Neutrophil (primary cell): ENCODE data around the gene STIM1.

Source experiments
- H3K27ac ChIP-seq: fragments of 200-600 bp; sonication (generic); 2 replicates; pipeline ENCODE4 v1.5.1; 2016; ENCODE audit warnings: mild to moderate bottlenecking, moderate library complexity
- H3K27me3 ChIP-seq: fragments of 200-600 bp; sonication (generic); 2 replicates; pipeline ENCODE4 v1.6.0; 2016; ENCODE audit warnings: mild to moderate bottlenecking
- H3K36me3 ChIP-seq: fragments of 200-600 bp; sonication (generic); 2 replicates; pipeline ENCODE4 v1.5.1; 2017
- H3K4me1 ChIP-seq, 2 experiments: fragments of 200-600 bp in 1 of 2; sonication (generic) in 1 of 2; 1 replicate in 1 of 2; 2 replicates in 1 of 2; pipeline versions ENCODE4 v1.5.1 to v1.6.1; 2013 to 2016; ENCODE audit warnings: low read depth in 1 of 2, low read length in 1 of 2, mild to moderate bottlenecking in 1 of 2, moderate library complexity in 1 of 2; ENCODE audit not compliant: control insufficient read depth in 1 of 2, insufficient read depth in 1 of 2
- H3K4me3 ChIP-seq, 2 experiments: fragments of 200-600 bp in 1 of 2; sonication (generic) in 1 of 2; 1 replicate in 1 of 2; 2 replicates in 1 of 2; pipeline ENCODE4 v1.5.1; 2013 to 2016; ENCODE audit warnings: low read depth in 1 of 2, low read length in 1 of 2, mild to moderate bottlenecking in 1 of 2, moderate library complexity in 1 of 2
- H3K9me3 ChIP-seq: fragments of 200-600 bp; sonication (generic); 2 replicates; pipeline ENCODE4 v1.5.1; 2016
- TF ChIP-seq, protein P1 (sequence below): fragments of 200-600 bp; sonication (generic); IDR thresholded peaks from 2 replicates; pipeline ENCODE4 v1.5.1; 2016; ENCODE audit warnings: antibody characterized with exemption

STIM1 gene

DNA sequence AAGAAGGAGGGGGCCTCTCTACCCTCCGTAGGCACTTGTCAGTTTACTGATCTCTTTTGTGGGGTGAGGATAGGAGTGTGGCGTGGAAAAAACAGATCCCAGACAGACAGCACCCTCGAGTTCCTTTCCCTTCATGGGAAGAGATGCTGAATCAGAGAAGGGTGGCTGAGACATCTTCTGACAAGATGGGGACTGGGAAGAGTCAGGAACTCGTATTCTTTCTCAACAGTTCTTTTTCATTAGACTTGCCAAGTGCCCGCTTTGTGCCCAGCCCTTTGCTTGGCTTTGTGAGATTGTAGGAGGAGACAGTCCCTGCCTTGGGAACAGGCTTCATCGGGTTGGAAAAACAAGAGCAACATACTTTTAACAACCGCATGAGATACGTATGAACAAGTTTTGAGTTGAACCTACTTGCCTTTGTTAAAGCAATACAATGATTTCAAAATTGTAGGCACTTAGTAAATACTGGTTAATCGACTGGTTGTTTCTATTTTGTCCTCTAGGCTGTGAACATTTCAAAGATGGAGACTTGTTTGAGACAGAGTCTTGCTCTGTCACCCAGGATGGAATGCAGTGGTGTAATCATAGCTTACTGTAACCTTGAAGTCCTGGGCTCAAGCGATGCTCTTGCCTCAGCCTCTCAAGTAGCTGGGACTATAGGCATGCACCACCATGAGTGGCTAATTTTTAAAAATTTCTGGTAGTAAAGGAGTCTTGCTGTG is 240.2 kb downstream of the STIM1 start:
- TF ChIP-seq, protein P1, sequence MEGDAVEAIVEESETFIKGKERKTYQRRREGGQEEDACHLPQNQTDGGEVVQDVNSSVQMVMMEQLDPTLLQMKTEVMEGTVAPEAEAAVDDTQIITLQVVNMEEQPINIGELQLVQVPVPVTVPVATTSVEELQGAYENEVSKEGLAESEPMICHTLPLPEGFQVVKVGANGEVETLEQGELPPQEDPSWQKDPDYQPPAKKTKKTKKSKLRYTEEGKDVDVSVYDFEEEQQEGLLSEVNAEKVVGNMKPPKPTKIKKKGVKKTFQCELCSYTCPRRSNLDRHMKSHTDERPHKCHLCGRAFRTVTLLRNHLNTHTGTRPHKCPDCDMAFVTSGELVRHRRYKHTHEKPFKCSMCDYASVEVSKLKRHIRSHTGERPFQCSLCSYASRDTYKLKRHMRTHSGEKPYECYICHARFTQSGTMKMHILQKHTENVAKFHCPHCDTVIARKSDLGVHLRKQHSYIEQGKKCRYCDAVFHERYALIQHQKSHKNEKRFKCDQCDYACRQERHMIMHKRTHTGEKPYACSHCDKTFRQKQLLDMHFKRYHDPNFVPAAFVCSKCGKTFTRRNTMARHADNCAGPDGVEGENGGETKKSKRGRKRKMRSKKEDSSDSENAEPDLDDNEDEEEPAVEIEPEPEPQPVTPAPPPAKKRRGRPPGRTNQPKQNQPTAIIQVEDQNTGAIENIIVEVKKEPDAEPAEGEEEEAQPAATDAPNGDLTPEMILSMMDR, result no peak
- Histone ChIP-seq H3K27me3 (no peaks in the 10 kb centered on the region), H3K9me3 (no peaks in the 10 kb centered on the region), H3K27ac (peak overlapping the region; percentile 71), H3K4me3 (peak overlapping the region; percentile 63 to 82), H3K36me3 (peaks cover 19% of the 10 kb centered on the region), H3K4me1 (peaks cover 17 to 20% of the 10 kb centered on the region in 2 experiments)

DNA sequence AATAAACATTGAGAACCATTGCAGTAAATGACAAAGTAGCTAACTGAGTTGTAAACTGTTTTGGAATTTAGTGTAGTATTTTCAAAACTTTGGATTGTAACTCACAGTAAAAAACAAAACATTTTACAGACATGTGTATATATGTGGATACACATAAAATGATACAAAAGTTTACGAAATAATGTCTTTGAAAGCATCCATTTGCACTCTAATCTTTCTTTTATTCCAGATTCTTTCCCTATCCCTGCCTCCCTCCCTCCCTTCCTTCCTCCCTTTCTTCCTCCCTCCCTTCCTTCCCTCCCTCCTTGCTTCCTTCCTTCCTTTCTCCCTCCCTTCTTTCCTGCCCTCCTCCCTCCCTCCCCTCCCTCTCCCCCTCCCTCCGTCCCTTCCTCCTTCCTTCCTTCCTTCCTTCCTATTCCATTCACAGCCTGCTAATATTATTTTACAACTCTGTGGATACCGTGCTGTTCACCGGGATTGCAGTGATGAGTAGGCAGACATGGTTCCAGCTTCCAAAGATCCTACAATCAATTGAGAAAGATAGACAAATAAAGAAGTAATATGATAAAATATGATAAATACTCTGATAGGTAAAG is 242.7 kb downstream of the STIM1 start:
- Histone ChIP-seq H3K27ac (no peak overlapping the region), H3K36me3 (no peaks in the 10 kb centered on the region), H3K27me3 (no peaks in the 10 kb centered on the region), H3K4me3 (no peak overlapping the region), H3K9me3 (no peaks in the 10 kb centered on the region), H3K4me1 (peaks cover 17 to 20% of the 10 kb centered on the region in 2 experiments)
- TF ChIP-seq, protein P1, result no peak

DNA sequence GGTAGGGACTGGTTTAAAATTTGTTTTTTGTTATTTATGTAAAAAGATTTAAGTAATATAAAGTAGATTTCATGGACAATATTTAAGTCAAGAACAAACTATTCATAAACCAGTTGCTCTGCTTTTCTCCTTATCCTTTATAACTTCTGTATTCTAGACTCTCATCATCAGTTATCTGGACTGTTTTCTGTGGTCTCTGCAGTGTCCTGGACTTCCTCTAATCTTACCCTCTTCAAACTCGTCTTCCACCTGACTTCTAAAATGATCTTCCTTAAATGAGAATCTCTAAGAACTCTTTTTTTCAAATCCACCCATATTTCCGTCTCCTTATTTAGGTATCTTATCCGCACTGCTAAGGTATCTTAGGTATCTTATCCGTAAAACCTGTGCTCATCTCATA is 247.2 kb downstream of the STIM1 start:
- no peak overlapping the region for H3K27ac ChIP-seq
- H3K4me3 ChIP-seq, result no peak overlapping the region
- no peaks in the 10 kb centered on the region for H3K9me3 ChIP-seq
- no peaks in the 10 kb centered on the region for H3K27me3 ChIP-seq
- H3K4me1 ChIP-seq, result no peaks in the 10 kb centered on the region
- H3K36me3 ChIP-seq, result peaks cover 16% of the 10 kb centered on the region
- TF ChIP-seq, protein P1, result no peak

DNA sequence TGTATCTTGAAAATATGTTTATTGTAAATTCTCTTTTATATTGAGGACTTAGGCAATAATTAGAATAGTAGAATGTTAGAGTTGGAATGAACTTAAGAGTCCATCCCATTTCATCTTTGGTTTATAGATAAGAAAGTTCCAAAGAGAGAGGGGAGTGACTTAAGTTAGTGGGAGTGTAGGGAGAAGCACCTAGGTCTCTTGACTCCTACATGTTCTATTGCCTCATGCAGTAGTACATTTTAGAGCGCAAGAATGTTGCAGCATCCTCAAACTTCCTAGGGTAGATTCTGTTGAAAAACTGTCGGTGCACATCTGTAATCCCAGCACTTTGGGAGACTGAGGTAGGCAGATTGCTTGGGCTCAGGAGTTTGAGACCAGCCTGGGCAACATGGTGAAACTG is 247.8 kb downstream of the STIM1 start:
- no peaks in the 10 kb centered on the region for H3K27me3 ChIP-seq
- no peak overlapping the region for H3K27ac ChIP-seq
- H3K4me1 ChIP-seq, result no peaks in the 10 kb centered on the region
- peaks cover 21% of the 10 kb centered on the region for H3K36me3 ChIP-seq
- TF ChIP-seq, protein P1, result no peak
- no peaks in the 10 kb centered on the region for H3K9me3 ChIP-seq
- no peak overlapping the region for H3K4me3 ChIP-seq

DNA sequence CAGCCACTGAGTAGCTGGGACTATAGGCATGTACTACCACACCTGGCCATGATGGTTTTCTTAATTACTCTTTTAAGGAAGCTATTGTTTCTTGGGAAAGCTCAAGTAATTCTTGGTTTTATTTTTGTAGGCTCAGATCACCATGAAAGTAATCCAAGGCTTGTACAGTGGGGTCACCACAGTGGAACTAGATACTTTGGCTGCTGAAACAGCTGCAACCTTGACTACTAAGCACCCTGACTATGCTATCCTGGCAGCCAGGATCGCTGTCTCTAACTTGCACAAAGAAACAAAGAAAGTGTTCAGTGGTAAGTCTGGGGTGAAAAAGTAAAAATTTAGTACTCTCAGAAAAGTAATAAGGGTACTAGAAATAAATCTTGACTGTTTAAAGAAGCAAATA is 250.5 kb downstream of the STIM1 start:
- Histone ChIP-seq H3K36me3 (peaks cover 29% of the 10 kb centered on the region), H3K9me3 (no peaks in the 10 kb centered on the region), H3K27me3 (no peaks in the 10 kb centered on the region), H3K4me1 (no peaks in the 10 kb centered on the region), H3K27ac (no peak overlapping the region), H3K4me3 (no peak overlapping the region)
- TF ChIP-seq, protein P1, result no peak
